Lung (tissue), 12 donors: ENCODE data around the gene C1orf21. TPM values are rescaled to one million over a fixed set of nuclear protein-coding genes. Genes with fewer than 3 reads are reported as not detected.

Experiments used
- ATAC-seq: fragments of 200-7000 bp; cut with Tn5 transposase; one replicate; pipeline ENCODE4 v1.9.1; 2020; ENCODE audit warnings: moderate number of reproducible peaks; ENCODE audit not compliant: insufficient read depth, low FRiP score
- DNase-seq, 3 donors: peaks; one replicate each; pipeline ENCODE4 v3.0.0-alpha.2; 2013 to 2017
- H3K27ac ChIP-seq, 2 donors: one replicate each; pipeline ENCODE4 v1.5.1; 2013; ENCODE audit warnings: mild to moderate bottlenecking in 2 of 2, moderate library complexity in 2 of 2, control low read depth in 1 of 2, inconsistent platforms in 1 of 2, low read depth in 1 of 2, low read length in 1 of 2
- H3K27me3 ChIP-seq, 3 donors: one replicate each; pipeline ENCODE4 v1.5.1; 2013; ENCODE audit warnings: low read length in 2 of 3; ENCODE audit not compliant: control insufficient read depth in 3 of 3, insufficient read depth in 3 of 3
- H3K36me3 ChIP-seq, 4 donors: one replicate each; pipeline ENCODE4 v1.5.1; 2013; ENCODE audit warnings: low read length in 4 of 4, mild to moderate bottlenecking in 1 of 4, moderate library complexity in 1 of 4; ENCODE audit not compliant: control insufficient read depth in 4 of 4, insufficient read depth in 4 of 4
- H3K4me1 ChIP-seq, 5 donors: one replicate each; pipeline ENCODE4 v1.5.1; 2013; ENCODE audit warnings: low read length in 5 of 5, mild to moderate bottlenecking in 2 of 5, moderate library complexity in 1 of 5; ENCODE audit not compliant: control insufficient read depth in 5 of 5, insufficient read depth in 5 of 5
- H3K4me3 ChIP-seq: one replicate; pipeline ENCODE4 v1.5.1; 2013; ENCODE audit warnings: mild to moderate bottlenecking, control low read depth, moderate library complexity
- H3K9ac ChIP-seq, 2 donors: one replicate each; pipeline ENCODE4 v1.5.1; 2013; ENCODE audit warnings: low read length in 2 of 2, control low read depth in 1 of 2; ENCODE audit not compliant: insufficient read depth in 1 of 2
- H3K9me3 ChIP-seq, 4 donors: one replicate each; pipeline ENCODE4 v1.5.1; 2013; ENCODE audit warnings: low read length in 3 of 4, mild to moderate bottlenecking in 1 of 4, moderate library complexity in 1 of 4; ENCODE audit not compliant: control insufficient read depth in 4 of 4, insufficient read depth in 3 of 4
- WGBS, 2 donors: extraction: QIAGEN DNeasy Blood & Tissue Kit; methylation state at CpG; one replicate each; pipeline ENCODE4 v1.1.7; 2013; 5-methylcytosine and 5-hydroxymethylcytosine counted together
- polyA plus RNA-seq, 2 donors: library from polyadenylated mRNA; stranded (reverse); fragments of 200-250 nt; gene quantifications; one replicate each; pipeline ENCODE4 v1.2.1, GENCODE V29; 2013
- total RNA-seq, 2 donors: library from RNA; depleted of rRNA in 1 of 2; stranded (reverse); fragments of >200 nt in 1 of 2; gene quantifications; one replicate each; pipeline ENCODE4 v1.2.1, GENCODE V29; 2014 to 2021
- TF ChIP-seq, protein P1 (sequence below): IDR thresholded peaks from 2 replicates; pipeline ENCODE4 v1.5.1; 2012; ENCODE audit warnings: mild to moderate bottlenecking; ENCODE audit errors: control extremely low read depth, extremely low read depth
- donor health status: control.
- donor health status: control.
- donor health status: Bipolar disorder and iron deficiency.
- donor health status: healthy.
- donor health status: DM: yes; HTN: yes; CAD: no.

Gene C1orf21
- total and polyA plus RNA-seq, 4 donors, result 16.2 to 59.9 (median 45.5) TPM

DNA sequence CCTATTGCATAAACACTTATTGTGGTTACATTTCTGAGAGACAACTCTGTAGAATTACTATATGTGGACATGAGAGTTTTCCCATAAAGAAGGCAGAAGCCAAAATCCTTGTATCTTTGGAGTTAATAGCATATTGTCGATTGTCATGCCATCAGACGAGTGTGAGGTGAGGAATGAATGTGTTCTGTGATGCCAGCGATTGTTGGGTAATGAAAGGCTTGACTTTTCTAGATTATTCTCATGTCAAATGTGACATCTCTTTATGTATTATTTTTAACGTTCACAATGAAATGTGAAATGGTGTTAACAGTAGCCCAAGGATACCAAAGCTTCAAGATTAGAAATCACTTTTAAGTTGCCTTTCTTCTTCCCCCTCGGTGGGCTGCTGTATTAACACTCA, 84.9 kb downstream of the C1orf21 start:
- TF ChIP-seq, protein P1, sequence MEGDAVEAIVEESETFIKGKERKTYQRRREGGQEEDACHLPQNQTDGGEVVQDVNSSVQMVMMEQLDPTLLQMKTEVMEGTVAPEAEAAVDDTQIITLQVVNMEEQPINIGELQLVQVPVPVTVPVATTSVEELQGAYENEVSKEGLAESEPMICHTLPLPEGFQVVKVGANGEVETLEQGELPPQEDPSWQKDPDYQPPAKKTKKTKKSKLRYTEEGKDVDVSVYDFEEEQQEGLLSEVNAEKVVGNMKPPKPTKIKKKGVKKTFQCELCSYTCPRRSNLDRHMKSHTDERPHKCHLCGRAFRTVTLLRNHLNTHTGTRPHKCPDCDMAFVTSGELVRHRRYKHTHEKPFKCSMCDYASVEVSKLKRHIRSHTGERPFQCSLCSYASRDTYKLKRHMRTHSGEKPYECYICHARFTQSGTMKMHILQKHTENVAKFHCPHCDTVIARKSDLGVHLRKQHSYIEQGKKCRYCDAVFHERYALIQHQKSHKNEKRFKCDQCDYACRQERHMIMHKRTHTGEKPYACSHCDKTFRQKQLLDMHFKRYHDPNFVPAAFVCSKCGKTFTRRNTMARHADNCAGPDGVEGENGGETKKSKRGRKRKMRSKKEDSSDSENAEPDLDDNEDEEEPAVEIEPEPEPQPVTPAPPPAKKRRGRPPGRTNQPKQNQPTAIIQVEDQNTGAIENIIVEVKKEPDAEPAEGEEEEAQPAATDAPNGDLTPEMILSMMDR, result no peak
- H3K9ac ChIP-seq, result no peak overlapping the region
- no peak overlapping the region for H3K27ac ChIP-seq
- no peak for DNase-seq
- H3K36me3 ChIP-seq, result no peaks in the 10 kb centered on the region
- no peak for ATAC-seq
- H3K27me3 ChIP-seq, result no peaks in the 10 kb centered on the region
- H3K4me1 ChIP-seq, result peaks cover 0 to 14% (median 0%) of the 10 kb centered on the region in 5 donors
- peaks cover 0 to 3% (median 0%) of the 10 kb centered on the region in 4 donors for H3K9me3 ChIP-seq
- 88 to 93% methylated on average over 5 of the region's 5 CpGs for WGBS, 2 donors
- no peak overlapping the region for H3K4me3 ChIP-seq

DNA sequence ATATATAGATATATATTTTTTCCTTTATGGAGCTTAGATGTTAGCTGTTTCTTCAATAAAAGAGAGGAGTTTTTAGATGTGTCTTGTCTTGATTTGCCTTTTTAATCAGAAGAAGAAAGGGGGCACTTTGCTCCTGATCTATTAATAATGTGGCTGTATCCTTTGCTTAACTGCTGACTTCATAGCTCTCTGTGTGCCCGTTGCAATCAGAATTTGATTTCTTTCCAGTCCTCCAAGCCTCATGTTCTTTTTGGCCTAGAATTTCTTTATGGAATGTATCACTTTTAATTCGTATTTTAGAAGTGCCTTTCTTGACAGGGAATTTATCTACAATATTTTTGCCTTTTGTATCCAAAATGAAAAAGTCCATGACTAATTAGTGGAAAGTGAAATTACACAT, 85.3 kb downstream of the C1orf21 start:
- whole genome bisulfite sequencing, 2 donors, result 71 to 79% methylated on average over 2 of the region's 2 CpGs
- H3K27ac ChIP-seq, result no peak overlapping the region
- no peaks in the 10 kb centered on the region for H3K27me3 ChIP-seq
- DNase-seq (no peak), ATAC-seq (no peak)
- H3K9ac ChIP-seq, result no peak overlapping the region
- TF ChIP-seq, protein P1, result no peak
- no peak overlapping the region for H3K4me3 ChIP-seq
- peaks cover 0 to 3% (median 0%) of the 10 kb centered on the region in 4 donors for H3K9me3 ChIP-seq
- peaks cover 0 to 14% (median 0%) of the 10 kb centered on the region in 5 donors for H3K4me1 ChIP-seq
- H3K36me3 ChIP-seq, result peaks cover 0 to 2% (median 1%) of the 10 kb centered on the region in 4 donors

DNA sequence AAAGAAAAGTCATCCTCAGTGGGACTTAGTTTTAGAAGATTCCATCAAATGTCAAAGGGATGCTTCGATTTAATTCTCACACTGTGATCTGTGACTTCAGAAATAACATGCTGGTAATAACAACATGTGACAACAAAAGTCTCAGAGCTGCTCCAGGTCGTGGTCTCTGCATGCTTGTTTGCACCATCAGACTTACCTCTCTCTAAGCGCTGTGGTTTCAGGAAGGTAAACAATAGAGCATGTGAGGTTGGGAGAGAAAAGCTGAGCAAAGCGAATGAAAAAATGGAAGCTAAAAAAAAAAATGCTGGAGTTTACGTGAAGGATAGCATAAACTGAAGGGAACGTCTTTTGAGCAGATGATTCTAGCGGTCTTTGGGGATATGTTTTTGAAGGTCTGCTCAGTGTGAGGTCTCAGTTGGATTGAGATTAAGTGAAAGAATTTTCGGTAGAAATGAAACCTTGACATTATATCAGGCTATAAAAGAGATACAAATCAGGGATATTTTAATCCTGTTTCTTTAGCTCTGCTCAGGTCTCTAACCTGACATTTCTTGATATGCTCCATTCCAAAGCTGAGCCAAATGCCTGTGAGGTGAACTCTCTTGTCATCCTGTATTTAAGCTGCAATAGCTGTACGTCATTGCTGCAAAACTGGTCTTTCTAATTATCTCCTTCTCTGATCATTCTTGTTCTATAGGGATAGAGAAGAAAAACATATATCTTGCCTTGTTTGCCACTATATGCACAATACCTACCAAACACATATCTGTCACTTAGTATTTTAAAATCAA, 86.5 kb downstream of the C1orf21 start:
- no peak for ATAC-seq
- H3K27ac ChIP-seq, result no peak overlapping the region
- WGBS, 2 donors, result 87 to 94% methylated on average over 9 of the region's 9 CpGs

More for the DNA sequence above, 86.5 kb downstream of the C1orf21 start:
- Histone ChIP-seq H3K27me3 (no peaks in the 10 kb centered on the region), H3K4me3 (no peak overlapping the region), H3K36me3 (peaks cover 0 to 6% (median 3%) of the 10 kb centered on the region in 4 donors), H3K9me3 (peaks cover 0 to 3% (median 0%) of the 10 kb centered on the region in 4 donors), H3K4me1 (peaks cover 0 to 8% (median 0%) of the 10 kb centered on the region in 5 donors), H3K9ac (no peak overlapping the region)
- TF ChIP-seq, protein P1, result no peak
- no peak for DNase-seq
